ENCODE results near the gene CABLES1. TPM values are rescaled to one million over a fixed set of nuclear protein-coding genes. Genes with fewer than 3 reads are reported as not detected.

The CABLES1 gene
- polyA plus RNA-seq, 4 donors = 10.6 to 24.2 (median 23.7) TPM

DNA sequence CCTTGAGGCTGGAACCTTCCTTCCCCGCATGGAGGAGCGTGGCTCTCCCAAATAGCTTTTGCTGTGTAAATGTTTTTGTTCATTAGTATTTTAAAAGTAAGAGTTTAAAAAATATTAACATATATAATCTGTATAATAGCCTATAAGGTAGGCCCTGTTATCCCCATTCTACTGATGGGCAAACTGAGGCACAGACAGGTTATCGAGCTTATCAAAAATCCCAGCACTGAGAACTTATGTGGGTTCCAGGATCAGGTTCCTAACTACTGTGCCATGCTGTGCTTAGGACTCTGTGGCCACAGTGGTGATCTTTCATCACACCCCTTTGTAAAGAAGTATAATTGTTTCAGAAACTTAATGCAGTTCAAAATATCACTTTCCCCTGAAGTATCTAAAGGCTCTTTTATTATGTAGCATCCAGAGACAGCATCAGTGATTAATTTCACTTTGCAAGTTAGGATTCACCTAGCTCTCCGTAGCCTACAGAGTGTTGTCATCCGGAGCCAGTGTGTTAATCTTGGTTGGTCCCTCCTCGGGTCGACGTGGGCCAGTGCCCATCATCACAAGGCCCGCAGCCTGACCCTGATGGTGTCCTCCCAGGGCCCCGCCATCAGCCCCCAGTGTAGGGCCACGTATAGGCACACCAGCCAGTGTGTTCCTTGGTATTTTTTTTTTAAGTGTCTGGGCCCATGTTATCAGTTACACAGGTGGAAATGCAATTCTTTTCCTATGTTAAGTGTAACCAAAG, 28.7 kb downstream of the CABLES1 start:
- no peak for DNase-seq (ENCODE audit: low read depth in 4 of 4, low spot score in 3 of 4)

DNA sequence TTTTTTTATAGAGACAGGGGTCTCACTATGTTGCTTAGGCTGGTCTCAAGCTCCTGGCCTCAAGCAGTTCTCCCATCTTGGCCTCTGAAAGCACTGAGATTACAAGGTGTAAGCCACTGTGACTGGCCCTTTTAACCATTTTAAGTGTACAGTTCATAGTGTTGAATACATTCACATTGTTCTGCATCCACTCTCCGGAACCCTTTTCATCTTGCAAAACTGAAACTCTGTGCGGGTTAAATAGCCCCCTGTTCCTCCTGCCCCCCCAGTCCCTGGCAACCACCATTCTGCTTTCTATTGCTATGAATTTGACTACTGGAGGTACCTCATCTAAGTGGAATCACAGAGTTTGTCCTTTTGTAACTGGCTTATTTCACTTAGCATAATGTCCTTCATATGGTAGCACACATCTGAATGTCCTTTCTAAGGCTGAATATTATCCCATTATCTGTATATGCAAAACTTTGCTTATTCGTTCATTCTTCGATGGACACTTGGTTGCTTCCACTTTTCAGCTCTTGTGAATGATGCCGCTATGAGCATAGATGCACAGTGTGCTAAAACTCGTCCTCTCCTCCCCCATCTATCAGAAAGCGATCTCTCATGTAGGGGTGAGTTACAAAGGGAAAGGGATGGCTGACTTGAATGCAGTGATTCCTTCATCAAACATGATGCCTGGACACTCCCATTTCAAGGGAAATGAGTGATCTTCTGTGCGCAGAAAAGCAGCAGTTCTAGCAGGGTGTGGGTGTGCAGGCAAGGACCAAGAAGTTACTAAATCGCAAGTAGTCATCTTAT, 30.2 kb downstream of the CABLES1 start:
- DNase-seq (ENCODE audit: low read depth in 4 of 4, low spot score in 3 of 4) = no peak

DNA sequence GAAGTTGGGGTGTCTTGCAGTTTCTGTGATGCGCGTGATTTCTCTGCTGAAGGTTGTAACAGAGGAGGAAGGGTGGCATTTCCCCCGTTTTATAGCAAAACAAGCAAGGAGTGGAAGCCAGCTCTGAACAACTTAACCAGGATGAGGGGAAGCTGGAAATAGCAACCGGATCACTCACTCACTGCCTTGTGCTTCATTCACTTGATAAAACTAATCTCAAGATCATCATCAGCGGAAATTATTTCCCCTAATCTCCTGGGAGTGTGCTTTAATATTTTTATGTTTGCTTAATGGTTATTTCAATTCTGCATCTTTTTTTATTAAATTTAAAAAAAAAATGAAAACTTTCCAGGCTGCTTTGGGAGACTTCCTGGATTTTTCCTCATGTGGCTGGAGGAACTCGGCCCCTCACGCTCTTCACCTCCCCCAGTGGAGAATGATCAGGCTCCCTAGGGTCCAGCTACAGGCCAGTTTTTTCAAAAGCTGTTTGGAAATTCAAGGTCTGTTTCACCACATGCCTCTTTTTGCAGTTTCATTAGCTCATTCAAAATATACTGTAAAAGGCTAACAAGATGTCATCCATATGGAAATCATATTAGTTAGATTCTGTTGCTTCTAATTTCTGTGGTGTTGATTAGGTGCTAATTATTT, 31.7 kb downstream of the CABLES1 start:
- no peak for DNase-seq (ENCODE audit: low read depth in 4 of 4, low spot score in 3 of 4)

DNA sequence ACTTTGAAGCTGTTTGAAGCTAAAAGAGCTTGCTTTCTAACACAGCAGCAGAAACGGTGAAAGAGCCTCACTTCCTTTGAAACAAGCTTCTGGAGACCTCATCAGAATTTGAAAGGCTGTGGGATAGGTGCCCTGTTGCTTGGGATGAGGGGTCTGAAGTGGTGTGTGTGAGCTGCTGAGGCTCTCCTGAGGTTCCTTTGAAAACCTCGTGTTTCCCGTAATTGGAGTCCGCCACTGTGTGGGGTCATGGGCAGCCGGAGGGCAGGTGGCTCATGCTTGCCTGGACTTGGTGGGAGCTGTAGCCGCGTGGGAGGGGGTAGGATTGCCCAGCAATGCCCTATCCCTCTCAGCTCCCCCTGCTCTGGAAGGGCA, 34.4 kb downstream of the CABLES1 start:
- no peak for DNase-seq (ENCODE audit: low read depth in 4 of 4, low spot score in 3 of 4)

DNA sequence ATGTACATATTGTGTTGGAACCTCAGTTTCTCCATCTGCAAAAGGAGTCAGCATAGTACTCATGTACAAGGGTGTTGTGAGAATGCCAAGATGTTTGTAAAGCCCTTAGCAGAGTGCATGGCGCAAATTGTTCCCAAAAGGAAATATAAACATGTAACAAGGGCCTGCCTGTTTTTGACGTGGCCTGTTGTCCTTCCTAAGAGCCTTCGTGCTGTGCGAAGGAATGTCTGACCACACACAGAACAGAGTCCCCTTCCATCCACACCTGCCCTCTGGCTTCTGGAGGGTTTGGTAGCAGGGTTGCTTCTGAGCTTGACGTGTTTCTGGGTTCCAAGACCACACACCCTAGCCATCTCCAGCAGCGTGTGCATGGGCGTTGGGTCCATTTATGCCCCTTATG, 34.9 kb downstream of the CABLES1 start:
- no peak for DNase-seq (ENCODE audit: low read depth in 4 of 4, low spot score in 3 of 4)

- no peak for DNase-seq (ENCODE audit: low read depth in 4 of 4, low spot score in 3 of 4)
These were observed 36.4 kb downstream of the CABLES1 start for GRCh38 chr18:23171581-23172156.

- DNase-seq (ENCODE audit: low read depth in 4 of 4, low spot score in 3 of 4) = no peak
These were observed 37.5 kb downstream of the CABLES1 start for GRCh38 chr18:23172591-23173380.

- DNase-seq (ENCODE audit: low read depth in 4 of 4, low spot score in 3 of 4) = no peak
These were observed 38.6 kb downstream of the CABLES1 start for GRCh38 chr18:23173912-23174311.

DNA sequence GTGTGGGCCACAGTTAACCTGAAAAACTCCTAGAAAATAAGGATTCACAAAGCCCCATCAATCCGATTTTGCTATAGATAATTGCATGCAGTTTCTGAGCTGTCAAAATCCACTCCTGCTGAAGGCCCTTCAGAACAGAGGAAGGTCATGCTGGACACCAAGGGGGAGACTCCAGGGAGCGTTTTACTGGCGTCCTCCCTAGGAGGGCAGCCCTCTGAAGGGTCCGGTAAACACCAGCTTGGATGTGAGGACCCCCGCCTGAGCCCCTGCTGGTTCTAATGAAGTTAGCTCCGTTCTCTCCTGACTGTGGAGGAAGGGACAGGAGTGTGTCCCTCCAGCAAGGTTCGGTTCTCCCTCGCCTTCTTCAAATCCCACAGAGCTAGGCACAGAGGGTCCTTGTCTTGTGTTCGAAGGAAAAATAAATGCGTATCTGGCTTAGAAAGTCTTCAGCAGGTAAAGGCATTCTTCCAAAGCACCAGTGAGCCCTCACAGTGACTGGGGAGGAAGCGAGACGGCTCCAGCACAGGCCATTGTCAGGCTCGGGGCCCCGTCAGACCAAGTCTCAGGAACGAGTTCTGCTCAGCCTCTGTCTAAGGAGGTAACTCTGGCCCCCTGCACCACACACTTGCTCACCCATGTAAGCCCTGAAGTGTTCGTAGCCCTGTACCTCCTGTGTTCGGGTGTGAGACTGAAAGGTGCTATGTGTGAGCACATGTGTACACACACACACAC, 41.6 kb downstream of the CABLES1 start:
- no peak for DNase-seq (ENCODE audit: low read depth in 4 of 4, low spot score in 3 of 4)

DNA sequence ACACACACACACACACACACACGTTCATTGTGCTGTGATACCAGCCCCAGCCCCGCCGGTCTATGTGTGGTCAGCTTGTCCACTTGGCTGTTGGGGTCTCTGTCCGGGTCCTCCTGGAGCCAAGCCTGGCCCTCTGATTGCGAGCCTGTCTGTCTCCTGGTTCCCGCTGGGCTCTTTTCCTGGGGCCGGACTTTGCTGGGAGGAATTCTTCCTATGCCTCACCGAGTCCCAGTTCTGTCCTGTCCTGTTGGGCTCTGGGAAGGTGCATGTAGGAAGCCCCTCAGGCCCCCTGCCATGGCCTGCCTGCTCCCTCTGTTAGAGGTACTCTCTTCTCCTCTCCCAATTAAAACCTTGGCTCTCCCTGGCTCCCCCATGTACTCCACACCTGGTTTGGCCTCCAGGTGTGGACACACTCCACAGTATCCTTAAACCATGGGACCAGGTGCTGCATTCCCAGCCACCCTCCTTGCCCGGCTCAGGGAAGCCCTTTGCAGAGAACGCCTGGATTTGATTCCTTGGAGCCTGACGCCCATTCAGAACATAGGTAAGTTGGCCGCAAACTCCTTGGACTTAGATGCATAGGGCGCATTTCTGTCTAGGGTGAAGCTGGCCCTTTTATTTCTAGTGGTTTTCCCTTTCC, 42.3 kb downstream of the CABLES1 start:
- DNase-seq (ENCODE audit: low read depth in 4 of 4, low spot score in 3 of 4) = no peak

DNA sequence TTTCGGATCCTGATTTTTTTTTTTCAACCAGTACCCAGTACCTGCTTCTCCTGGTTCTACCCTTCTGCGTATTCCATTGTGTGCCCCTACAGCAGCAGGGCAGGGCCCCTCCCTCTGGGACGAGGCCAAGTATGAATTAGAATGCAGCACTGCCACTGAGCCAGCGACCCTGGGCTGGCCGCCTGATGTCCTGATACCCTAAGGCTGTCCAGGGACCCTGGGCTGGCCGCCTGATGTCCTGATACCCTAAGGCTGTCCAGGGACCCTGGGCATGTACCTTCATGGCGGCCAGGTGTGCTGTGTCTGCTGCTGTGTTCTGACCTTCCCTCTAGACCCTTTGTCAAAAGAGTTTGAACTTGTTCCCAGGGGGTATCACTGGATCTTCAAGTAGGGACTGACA, 42.9 kb downstream of the CABLES1 start:
- no peak for DNase-seq (ENCODE audit: low read depth in 4 of 4, low spot score in 3 of 4)

DNA sequence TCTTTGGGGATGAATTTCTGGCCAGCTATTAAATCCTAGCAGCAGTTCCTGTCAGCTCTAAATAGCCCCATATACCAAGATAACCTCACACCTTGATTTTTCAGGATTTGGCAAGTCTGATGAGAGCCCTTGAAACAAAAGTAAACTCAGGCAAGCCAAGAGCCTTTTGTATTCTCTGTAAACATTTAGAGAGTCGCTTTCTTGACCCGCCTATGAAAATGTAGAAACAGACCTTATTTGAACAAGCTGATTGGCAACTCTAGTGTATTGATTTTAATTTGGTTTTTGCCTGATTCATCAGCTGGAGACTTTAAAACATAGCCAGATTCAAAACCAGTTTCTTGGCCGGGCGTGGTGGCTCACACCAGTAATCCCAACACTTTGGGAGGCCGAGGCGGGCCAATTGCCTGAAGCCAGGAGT, 43.4 kb downstream of the CABLES1 start:
- no peak for DNase-seq (ENCODE audit: low read depth in 4 of 4, low spot score in 3 of 4)

GRCh38 chr18:23179416-23179815, 44.1 kb downstream of the CABLES1 start:
- no peak for DNase-seq (ENCODE audit: low read depth in 4 of 4, low spot score in 3 of 4)

- DNase-seq (ENCODE audit: low read depth in 4 of 4, low spot score in 3 of 4) = no peak
These were observed 46.3 kb downstream of the CABLES1 start for GRCh38 chr18:23181547-23181946.

GRCh38 chr18:23182606-23183005, 47.3 kb downstream of the CABLES1 start:
- no peak for DNase-seq (ENCODE audit: low read depth in 4 of 4, low spot score in 3 of 4)

DNA sequence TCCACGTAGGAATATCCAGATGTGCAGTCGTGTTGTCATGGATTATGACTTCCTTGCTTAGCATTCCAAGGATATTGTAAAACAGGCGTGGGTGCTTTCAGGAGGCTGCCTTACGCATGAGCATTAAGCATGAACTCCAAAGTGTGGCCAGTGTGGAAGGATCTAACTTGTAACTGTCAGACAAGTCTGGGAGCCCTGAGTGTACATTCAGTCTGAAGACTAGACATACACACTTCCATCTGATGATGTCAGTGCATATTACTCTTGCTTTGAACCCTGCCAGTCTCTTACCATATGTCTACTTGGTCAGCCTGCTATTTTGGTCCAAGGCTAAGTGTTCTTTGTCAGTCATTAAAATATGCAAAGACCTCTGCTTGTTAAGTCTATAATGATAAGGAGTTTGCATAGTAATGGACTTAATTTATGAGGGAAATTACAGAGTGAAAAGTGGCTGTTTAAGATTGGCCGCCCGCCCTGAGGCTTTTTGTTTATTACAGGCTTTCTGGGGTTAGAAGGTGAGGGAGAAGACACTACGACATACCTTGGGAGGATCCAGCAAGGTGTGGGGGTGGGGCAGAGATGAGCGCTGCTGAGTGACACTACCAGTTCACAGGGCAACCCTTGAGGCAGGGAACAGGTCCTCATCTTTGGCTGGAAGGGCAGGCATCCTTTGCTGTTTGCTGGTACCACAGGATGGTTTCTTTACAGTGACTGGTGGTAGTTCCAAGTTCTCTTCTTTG, 48.3 kb downstream of the CABLES1 start:
- DNase-seq (ENCODE audit: low read depth in 4 of 4, low spot score in 3 of 4) = no peak

- no peak for DNase-seq (ENCODE audit: low read depth in 4 of 4, low spot score in 3 of 4)
These were observed 51.5 kb downstream of the CABLES1 start for GRCh38 chr18:23186781-23187180.

DNA sequence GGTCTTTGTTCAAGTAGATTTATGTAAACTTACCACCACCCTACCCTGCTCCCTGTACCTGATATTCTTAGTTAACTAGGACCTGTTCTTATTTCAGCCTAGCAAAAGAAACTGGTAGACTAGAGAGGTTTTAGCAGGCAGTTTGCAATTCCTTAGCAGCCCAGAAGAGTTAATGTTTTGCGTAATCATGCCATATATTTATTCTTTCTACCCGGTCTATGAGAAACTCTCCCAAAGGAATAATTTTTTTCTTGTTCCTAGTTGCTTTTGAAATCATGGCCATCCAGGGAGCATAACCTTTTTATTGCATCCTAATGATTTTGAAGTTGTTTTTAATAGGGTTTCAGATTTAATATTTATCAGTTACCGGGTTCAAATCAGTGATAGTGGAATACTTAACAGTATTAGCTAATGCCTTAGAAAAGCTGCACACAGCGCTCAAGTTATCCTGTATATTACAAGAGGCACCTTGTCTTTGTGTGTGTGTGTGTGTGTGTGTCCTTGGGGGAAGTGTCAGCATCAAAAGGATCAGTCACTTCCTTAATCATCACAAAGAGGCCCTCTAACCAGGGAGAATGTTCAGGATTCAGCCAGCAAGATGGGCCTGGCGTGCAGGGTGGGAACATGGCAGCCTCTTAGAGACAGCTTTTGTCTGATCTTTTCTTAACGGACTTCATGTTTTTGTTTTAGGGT, 52.9 kb downstream of the CABLES1 start:
- DNase-seq (ENCODE audit: low read depth in 4 of 4, low spot score in 3 of 4) = no peak

Data from left renal pelvis (tissue), 4 donors.